Hepatocyte (in vitro differentiated cells): ENCODE data around the gene PDE4D. TPM values are rescaled to one million over a fixed set of nuclear protein-coding genes. Genes with fewer than 3 reads are reported as not detected.

Experiments used
- DNase-seq: peaks from one replicate; pipeline ENCODE4 v3.0.0-alpha.2; 2016; ENCODE audit warnings: low spot score
- H2AFZ ChIP-seq: fragments of 200-600 bp; sonication (generic); 2 replicates; pipeline ENCODE4 v1.6.0; 2016; ENCODE audit warnings: antibody characterized with exemption, mild to moderate bottlenecking
- H3K27ac ChIP-seq: fragments of 200-600 bp; sonication (generic); 2 replicates; pipeline ENCODE4 v1.5.1; 2016; ENCODE audit warnings: mild to moderate bottlenecking
- H3K27me3 ChIP-seq: fragments of 200-600 bp; sonication (generic); 2 replicates; pipeline ENCODE4 v1.6.1; 2016
- H3K36me3 ChIP-seq: fragments of 200-600 bp; sonication (generic); replicated peaks from 2 replicates; pipeline ENCODE4 v1.5.1; 2016; ENCODE audit warnings: low read depth; ENCODE audit not compliant: insufficient read depth
- H3K4me1 ChIP-seq: fragments of 200-600 bp; sonication (generic); 2 replicates; pipeline ENCODE4 v1.5.1; 2016; ENCODE audit warnings: mild to moderate bottlenecking, moderate library complexity; ENCODE audit not compliant: insufficient read depth
- H3K4me2 ChIP-seq: fragments of 200-600 bp; sonication (generic); 2 replicates; pipeline ENCODE4 v1.6.0; 2016
- H3K4me3 ChIP-seq: fragments of 200-600 bp; sonication (generic); 2 replicates; pipeline ENCODE4 v1.5.1; 2016; ENCODE audit warnings: mild to moderate bottlenecking
- H3K79me2 ChIP-seq: fragments of 200-600 bp; sonication (generic); 2 replicates; pipeline ENCODE4 v1.6.0; 2017; ENCODE audit warnings: mild to moderate bottlenecking
- H3K9me2 ChIP-seq: fragments of 200-600 bp; sonication (generic); replicated peaks from 2 replicates; pipeline ENCODE4 v1.6.0; 2017; ENCODE audit warnings: mild to moderate bottlenecking; ENCODE audit not compliant: insufficient read depth
- H3K9me3 ChIP-seq: fragments of 200-600 bp; sonication (generic); 2 replicates; pipeline ENCODE4 v1.5.1; 2016; ENCODE audit warnings: low read depth, mild to moderate bottlenecking
- H4K20me1 ChIP-seq: fragments of 200-600 bp; sonication (generic); 2 replicates; pipeline ENCODE4 v1.6.0; 2016; ENCODE audit warnings: mild to moderate bottlenecking; ENCODE audit not compliant: insufficient read depth, poor library complexity, severe bottlenecking
- CTCF ChIP-seq: fragments of 200-600 bp; sonication (generic); IDR thresholded peaks from 2 replicates; pipeline ENCODE4 v1.5.1; 2016; ENCODE audit warnings: antibody characterized with exemption, mild to moderate bottlenecking; ENCODE audit not compliant: poor library complexity
- EZH2 ChIP-seq: fragments of 200-600 bp; sonication (generic); IDR thresholded peaks from 2 replicates; pipeline ENCODE4 v1.6.1; 2016; ENCODE audit warnings: antibody characterized with exemption, mild to moderate bottlenecking, borderline replicate concordance
- EZH2phosphoT487 ChIP-seq: fragments of 200-600 bp; sonication (generic); IDR thresholded peaks from one replicate; pipeline ENCODE4 v1.6.1; 2018; ENCODE audit warnings: antibody characterized with exemption, mild to moderate bottlenecking, low read depth, moderate library complexity; ENCODE audit not compliant: unreplicated experiment, severe bottlenecking
- WGBS: methylation state at CpG from one replicate; pipeline ENCODE4 v1.1.6; 2016; ENCODE audit warnings: low lambda C conversion rate; ENCODE audit errors: missing lambda C conversion rate; 5-methylcytosine and 5-hydroxymethylcytosine counted together
- polyA plus RNA-seq: library from polyadenylated mRNA; unstranded; fragments of >200 nt; fragmentation: Nextera tagmentation; extraction: Ambion mirVana; gene quantifications from 2 replicates; pipeline ENCODE4 v1.2.1, GENCODE V29; 2016
- total RNA-seq: library from RNA; depleted of rRNA; stranded (reverse); fragments of >200 nt; gene quantifications from 2 replicates; pipeline ENCODE4 v1.2.3, GENCODE V29; 2014

The PDE4D gene
- total and polyA plus RNA-seq, 2 experiments from 2014 or later: 14.5 to 45.2 TPM

GRCh38 chr5:59130431-59130830 is 763.1 kb downstream of the PDE4D start:
- H3K4me1 ChIP-seq: peaks cover 19% of the 10 kb centered on the region
- H3K27ac ChIP-seq: no peak overlapping the region
- WGBS: 88% methylated on average over 2 of the region's 2 CpGs
- no peak for DNase-seq
- H3K4me2 ChIP-seq: no peak overlapping the region
- no peak overlapping the region for H2AFZ ChIP-seq
- TF ChIP-seq EZH2phosphoT487 (no peak), EZH2 (no peak), CTCF (no peak)
- no peaks in the 10 kb centered on the region for H4K20me1 ChIP-seq
- no peaks in the 10 kb centered on the region for H3K27me3 ChIP-seq
- no peaks in the 10 kb centered on the region for H3K79me2 ChIP-seq
- H3K9me2 ChIP-seq: no peaks in the 10 kb centered on the region
- H3K9me3 ChIP-seq: no peaks in the 10 kb centered on the region
- H3K4me3 ChIP-seq: no peak overlapping the region
- no peaks in the 10 kb centered on the region for H3K36me3 ChIP-seq

- H3K79me2 ChIP-seq: no peaks in the 10 kb centered on the region
- WGBS: 100% methylated on average over 1 of the region's 1 CpG
- no peak for DNase-seq
- H3K4me3 ChIP-seq: no peak overlapping the region
- no peaks in the 10 kb centered on the region for H4K20me1 ChIP-seq
- no peaks in the 10 kb centered on the region for H3K27me3 ChIP-seq
- H3K4me2 ChIP-seq: no peak overlapping the region
- H3K36me3 ChIP-seq: no peaks in the 10 kb centered on the region
- TF ChIP-seq EZH2 (no peak), EZH2phosphoT487 (no peak), CTCF (no peak)
- H2AFZ ChIP-seq: no peak overlapping the region
- H3K4me1 ChIP-seq: peaks cover 28% of the 10 kb centered on the region
- H3K9me3 ChIP-seq: no peaks in the 10 kb centered on the region
- peak overlapping the region; percentile 94 for H3K27ac ChIP-seq
- no peaks in the 10 kb centered on the region for H3K9me2 ChIP-seq
These were observed 764.8 kb downstream of the PDE4D start for GRCh38 chr5:59128646-59129290.

GRCh38 chr5:59126708-59127573 is 766.6 kb downstream of the PDE4D start:
- WGBS: 38% methylated on average over 15 of the region's 15 CpGs
- H3K27ac ChIP-seq: peak overlapping the region; percentile 94
- no peaks in the 10 kb centered on the region for H4K20me1 ChIP-seq
- no peaks in the 10 kb centered on the region for H3K79me2 ChIP-seq
- TF ChIP-seq EZH2phosphoT487 (no peak), CTCF (no peak), EZH2 (no peak)
- no peaks in the 10 kb centered on the region for H3K9me3 ChIP-seq
- H3K9me2 ChIP-seq: no peaks in the 10 kb centered on the region
- H3K4me2 ChIP-seq: peak overlapping the region; percentile 75
- peak overlapping the region; percentile 27 for H2AFZ ChIP-seq
- H3K36me3 ChIP-seq: no peaks in the 10 kb centered on the region
- H3K4me3 ChIP-seq: no peak overlapping the region
- H3K4me1 ChIP-seq: peaks cover 37% of the 10 kb centered on the region
- no peak for DNase-seq
- no peaks in the 10 kb centered on the region for H3K27me3 ChIP-seq
